Measurements from ENCODE around the gene ATXN2L. TPM values are rescaled to one million over a fixed set of nuclear protein-coding genes. Genes with fewer than 3 reads are reported as not detected.

The ATXN2L gene
- total and polyA plus RNA-seq, 2 of the 13 experiments (the other 11 are each of a cell fraction or from before 2014, with no cell fraction given) = 40.8 to 55.1 TPM

DNA sequence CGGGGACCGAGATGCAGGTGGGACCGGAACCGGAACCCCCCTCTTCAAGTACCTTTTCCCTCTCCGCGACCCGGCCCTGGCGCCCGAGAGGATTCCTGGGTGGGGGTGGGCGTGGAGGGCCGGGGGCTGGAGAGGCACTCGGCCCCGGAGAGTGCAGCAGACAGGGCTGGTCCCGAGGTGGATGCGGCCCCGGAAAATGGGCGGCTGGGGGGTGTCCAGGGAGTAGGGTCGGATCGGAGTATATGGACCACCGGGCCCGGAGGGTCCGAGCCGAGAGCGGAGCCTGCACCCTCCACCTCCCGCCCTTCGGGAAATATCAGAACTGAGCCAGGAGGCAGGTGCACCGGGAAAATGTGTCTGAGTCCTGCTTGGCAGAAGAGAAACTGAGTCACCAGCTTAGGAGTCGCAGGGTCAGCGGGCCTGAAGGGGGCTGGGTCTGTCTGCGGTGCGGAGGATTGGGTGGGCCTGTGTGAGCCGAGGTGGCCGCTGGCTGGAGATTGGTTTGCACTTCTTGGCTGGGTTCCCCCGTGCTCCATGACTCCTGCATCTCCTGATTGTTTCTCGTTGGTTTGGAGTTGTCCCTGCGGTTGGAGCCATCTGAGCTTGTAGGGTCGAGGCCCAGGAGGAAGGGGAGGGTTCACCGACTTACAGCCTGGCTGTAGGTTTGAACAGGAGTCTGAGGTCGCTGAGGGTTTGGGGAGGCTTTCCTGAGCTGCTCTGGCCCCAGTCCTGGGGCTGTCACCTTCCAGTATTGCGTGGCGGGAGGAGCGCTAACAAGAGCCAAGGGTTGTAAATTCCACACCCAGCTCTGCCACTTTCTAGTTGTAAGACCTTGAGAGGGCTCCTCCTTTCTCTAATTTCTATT lies 41.4 kb downstream of the ATXN2L start (continued):
- TF ChIP-seq, protein P1, sequence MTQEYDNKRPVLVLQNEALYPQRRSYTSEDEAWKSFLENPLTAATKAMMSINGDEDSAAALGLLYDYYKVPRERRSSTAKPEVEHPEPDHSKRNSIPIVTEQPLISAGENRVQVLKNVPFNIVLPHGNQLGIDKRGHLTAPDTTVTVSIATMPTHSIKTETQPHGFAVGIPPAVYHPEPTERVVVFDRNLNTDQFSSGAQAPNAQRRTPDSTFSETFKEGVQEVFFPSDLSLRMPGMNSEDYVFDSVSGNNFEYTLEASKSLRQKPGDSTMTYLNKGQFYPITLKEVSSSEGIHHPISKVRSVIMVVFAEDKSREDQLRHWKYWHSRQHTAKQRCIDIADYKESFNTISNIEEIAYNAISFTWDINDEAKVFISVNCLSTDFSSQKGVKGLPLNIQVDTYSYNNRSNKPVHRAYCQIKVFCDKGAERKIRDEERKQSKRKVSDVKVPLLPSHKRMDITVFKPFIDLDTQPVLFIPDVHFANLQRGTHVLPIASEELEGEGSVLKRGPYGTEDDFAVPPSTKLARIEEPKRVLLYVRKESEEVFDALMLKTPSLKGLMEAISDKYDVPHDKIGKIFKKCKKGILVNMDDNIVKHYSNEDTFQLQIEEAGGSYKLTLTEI (CRISPR knock-in tag; conservative IDR thresholded peaks at IDR 0.05) = no peak
- TF ChIP-seq, protein P2, sequence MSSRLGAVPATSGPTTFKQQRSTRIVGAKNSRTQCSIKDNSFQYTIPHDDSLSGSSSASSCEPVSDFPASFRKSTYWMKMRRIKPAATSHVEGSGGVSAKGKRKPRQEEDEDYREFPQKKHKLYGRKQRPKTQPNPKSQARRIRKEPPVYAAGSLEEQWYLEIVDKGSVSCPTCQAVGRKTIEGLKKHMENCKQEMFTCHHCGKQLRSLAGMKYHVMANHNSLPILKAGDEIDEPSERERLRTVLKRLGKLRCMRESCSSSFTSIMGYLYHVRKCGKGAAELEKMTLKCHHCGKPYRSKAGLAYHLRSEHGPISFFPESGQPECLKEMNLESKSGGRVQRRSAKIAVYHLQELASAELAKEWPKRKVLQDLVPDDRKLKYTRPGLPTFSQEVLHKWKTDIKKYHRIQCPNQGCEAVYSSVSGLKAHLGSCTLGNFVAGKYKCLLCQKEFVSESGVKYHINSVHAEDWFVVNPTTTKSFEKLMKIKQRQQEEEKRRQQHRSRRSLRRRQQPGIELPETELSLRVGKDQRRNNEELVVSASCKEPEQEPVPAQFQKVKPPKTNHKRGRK (CRISPR knock-in tag; IDR thresholded peaks at IDR 0.05) = no peak; the same call in 1 of the 2 replicates
- TF ChIP-seq HES4 (CRISPR knock-in tag; IDR thresholded peaks at IDR 0.05; ENCODE audit: borderline replicate concordance) = 0 out of 2 replicates have a peak, but pooled peaks have one; percentile 14
- no peak for TF ChIP-seq ZNF605 (CRISPR knock-in tag; IDR thresholded peaks at IDR 0.05)
- no peak for TF ChIP-seq CHD2 (IDR thresholded peaks at IDR 0.05; ENCODE audit: low read depth, low read length)
- no peak for TF ChIP-seq FOXP1 (IDR thresholded peaks at IDR 0.05)
- no peak for TF ChIP-seq FOXP1 (CRISPR knock-in tag; IDR thresholded peaks at IDR 0.05)
- TF ChIP-seq, protein P3, sequence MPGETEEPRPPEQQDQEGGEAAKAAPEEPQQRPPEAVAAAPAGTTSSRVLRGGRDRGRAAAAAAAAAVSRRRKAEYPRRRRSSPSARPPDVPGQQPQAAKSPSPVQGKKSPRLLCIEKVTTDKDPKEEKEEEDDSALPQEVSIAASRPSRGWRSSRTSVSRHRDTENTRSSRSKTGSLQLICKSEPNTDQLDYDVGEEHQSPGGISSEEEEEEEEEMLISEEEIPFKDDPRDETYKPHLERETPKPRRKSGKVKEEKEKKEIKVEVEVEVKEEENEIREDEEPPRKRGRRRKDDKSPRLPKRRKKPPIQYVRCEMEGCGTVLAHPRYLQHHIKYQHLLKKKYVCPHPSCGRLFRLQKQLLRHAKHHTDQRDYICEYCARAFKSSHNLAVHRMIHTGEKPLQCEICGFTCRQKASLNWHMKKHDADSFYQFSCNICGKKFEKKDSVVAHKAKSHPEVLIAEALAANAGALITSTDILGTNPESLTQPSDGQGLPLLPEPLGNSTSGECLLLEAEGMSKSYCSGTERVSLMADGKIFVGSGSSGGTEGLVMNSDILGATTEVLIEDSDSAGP (CRISPR knock-in tag; IDR thresholded peaks at IDR 0.05; ENCODE audit: borderline replicate concordance) = no peak
- no peak for TF ChIP-seq THYN1 (CRISPR knock-in tag; IDR thresholded peaks at IDR 0.05; ENCODE audit: borderline replicate concordance, low read depth)
- TF ChIP-seq TGIF2 (CRISPR knock-in tag; IDR thresholded peaks at IDR 0.05) = no peak; the same call in 1 of the 2 replicates
- TF ChIP-seq DNMT1 (CRISPR knock-in tag; IDR thresholded peaks at IDR 0.05) = no peak; the same call in none of the 2 replicates
- no peak for TF ChIP-seq RFXAP (CRISPR knock-in tag; IDR thresholded peaks at IDR 0.05; ENCODE audit: borderline replicate concordance)
- TF ChIP-seq SRSF1 (optimal IDR thresholded peaks at IDR 0.05; ENCODE audit: low read depth, low read length) = no peak
- no peak for TF ChIP-seq NFE2 (CRISPR knock-in tag; IDR thresholded peaks at IDR 0.05)
- 0 out of 2 replicates have a peak, but pooled peaks have one; percentile 2 for TF ChIP-seq TAF1 (CRISPR knock-in tag; IDR thresholded peaks at IDR 0.05)
- TF ChIP-seq, protein P4, sequence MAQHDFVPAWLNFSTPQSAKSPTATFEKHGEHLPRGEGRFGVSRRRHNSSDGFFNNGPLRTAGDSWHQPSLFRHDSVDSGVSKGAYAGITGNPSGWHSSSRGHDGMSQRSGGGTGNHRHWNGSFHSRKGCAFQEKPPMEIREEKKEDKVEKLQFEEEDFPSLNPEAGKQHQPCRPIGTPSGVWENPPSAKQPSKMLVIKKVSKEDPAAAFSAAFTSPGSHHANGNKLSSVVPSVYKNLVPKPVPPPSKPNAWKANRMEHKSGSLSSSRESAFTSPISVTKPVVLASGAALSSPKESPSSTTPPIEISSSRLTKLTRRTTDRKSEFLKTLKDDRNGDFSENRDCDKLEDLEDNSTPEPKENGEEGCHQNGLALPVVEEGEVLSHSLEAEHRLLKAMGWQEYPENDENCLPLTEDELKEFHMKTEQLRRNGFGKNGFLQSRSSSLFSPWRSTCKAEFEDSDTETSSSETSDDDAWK (CRISPR knock-in tag; IDR thresholded peaks at IDR 0.05) = no peak
- no peak for TF ChIP-seq CBX2 (IDR thresholded peaks at IDR 0.05; ENCODE audit: low read depth, low read length)
- TF ChIP-seq CBX2 (CRISPR knock-in tag; IDR thresholded peaks at IDR 0.05; ENCODE audit: low read depth) = no peak
- TF ChIP-seq, protein P5, sequence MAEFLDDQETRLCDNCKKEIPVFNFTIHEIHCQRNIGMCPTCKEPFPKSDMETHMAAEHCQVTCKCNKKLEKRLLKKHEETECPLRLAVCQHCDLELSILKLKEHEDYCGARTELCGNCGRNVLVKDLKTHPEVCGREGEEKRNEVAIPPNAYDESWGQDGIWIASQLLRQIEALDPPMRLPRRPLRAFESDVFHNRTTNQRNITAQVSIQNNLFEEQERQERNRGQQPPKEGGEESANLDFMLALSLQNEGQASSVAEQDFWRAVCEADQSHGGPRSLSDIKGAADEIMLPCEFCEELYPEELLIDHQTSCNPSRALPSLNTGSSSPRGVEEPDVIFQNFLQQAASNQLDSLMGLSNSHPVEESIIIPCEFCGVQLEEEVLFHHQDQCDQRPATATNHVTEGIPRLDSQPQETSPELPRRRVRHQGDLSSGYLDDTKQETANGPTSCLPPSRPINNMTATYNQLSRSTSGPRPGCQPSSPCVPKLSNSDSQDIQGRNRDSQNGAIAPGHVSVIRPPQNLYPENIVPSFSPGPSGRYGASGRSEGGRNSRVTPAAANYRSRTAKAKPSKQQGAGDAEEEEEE (CRISPR knock-in tag; IDR thresholded peaks at IDR 0.05; ENCODE audit: borderline replicate concordance) = 0 out of 2 replicates have a peak, but pooled peaks have one; percentile 52
- TF ChIP-seq ZBTB21 (CRISPR knock-in tag; IDR thresholded peaks at IDR 0.05) = no peak
- no peak for TF ChIP-seq HIVEP1 (CRISPR knock-in tag; IDR thresholded peaks at IDR 0.05)
- TF ChIP-seq HDAC2 (CRISPR knock-in tag; IDR thresholded peaks at IDR 0.05) = no peak; the same call in 1 of the 2 replicates
